Measurements from ENCODE around the gene DHRS12. TPM values are rescaled to one million over a fixed set of nuclear protein-coding genes. Genes with fewer than 3 reads are reported as not detected.
A peak's percentile ranks its signal among the peaks of the same experiment; 100 is the strongest.

Gene DHRS12
- total RNA-seq, 1 experiment from 2014 or later, result 2.4 TPM

DNA sequence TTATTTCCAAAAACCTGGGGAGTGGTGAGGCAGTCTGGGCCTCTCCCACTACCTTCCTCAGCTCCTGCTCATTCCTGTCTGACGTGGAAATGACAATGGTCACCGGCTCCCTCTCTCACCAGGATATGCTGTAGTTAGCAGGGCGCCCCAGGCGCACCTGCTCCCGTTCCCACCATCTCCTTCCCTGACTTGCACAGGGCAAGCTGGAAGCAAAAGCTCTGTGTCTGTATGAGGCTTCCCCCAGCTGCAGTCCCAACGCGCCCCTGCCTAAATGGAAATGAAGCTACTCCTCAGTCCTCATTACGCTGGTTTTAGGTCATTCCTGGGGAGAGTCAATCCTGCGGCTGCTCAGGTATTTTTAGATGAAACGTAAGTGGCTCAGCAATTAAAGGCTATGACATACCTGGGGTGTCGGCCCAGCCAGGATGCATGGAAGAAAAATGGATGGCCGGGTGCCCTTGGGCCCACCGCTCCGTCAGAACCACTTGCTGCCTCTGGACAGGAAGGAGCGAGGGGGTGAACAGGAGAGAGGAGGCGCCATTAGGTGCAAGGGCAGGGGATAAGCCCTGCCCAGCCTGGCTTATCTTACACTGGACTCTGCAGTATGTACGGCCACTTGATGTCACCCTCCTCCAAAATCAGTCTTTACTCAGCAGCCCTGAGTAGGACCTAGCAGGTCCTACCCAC is 32.4 kb downstream of the DHRS12 start:
- no peaks in the 10 kb centered on the region for H3K36me3 ChIP-seq
- no peaks in the 10 kb centered on the region for H3K9me3 ChIP-seq (replicated peaks)
- no peaks in the 10 kb centered on the region for H3K4me1 ChIP-seq
- H3K4me3 ChIP-seq, result no peak overlapping the region
- no peaks in the 10 kb centered on the region for H3K27me3 ChIP-seq
- H3K27ac ChIP-seq, result no peak overlapping the region
- DNase-seq, result no peak

DNA sequence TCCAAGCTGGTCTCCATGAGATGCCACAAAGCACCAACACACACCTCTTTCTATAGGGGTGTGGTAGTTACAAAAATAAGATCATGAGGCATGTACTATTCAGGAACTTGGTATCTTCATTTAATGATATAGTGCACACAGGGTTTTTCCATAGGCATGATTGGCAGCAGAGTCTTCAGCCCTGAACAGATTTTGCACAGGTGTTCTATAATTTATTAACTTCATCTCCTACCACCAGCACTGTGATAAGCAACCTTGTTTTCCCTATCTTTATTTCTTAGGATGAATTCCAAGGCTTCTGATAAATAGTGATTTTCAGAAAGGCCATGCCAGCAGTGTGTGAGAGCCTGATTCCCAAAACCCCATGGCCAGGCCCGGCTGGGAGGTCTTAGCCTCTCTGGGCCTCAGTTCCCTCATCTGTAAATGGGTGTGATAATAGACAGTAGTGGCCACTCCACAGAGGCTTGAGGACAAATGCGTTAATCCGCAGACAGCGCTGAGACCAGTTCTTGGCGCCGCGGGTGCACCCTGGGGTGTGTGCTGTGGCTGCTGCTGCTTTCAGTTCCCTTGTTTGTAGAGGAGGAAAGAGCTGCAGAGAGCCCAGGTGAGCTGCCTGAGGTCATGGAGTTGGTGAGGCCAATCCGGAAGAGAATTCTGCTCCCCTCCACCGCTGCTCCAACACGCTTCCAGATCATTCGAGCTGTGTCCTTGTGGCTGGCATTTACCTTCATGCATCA is 33.1 kb downstream of the DHRS12 start:
- DNase-seq, result no peak
- Histone ChIP-seq H3K4me1 (peaks cover 2% of the 10 kb centered on the region; the same call in 1 of the 2 replicates), H3K27ac (no peak overlapping the region), H3K36me3 (no peaks in the 10 kb centered on the region), H3K27me3 (no peaks in the 10 kb centered on the region), H3K9me3 (replicated peaks) (no peaks in the 10 kb centered on the region), H3K4me3 (no peak overlapping the region)

DNA sequence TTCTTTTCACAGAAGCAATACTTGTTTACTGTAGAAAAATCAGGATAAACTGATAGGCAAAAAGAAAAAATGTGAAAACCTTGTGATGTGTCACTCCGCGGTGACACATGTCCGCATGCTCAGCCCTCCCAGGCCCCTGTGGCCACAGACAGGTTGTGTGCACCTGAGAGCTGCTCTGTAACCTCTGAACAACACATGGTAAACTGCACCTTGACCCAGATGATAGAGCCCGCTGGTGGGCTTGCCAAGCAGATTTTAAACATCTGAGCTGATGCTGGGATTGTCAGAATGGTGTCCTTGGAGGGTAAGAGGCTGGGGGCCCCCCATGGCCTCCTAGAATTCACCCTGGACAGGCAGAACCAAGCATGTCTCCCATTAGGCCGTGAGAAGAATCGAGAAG is 33.8 kb downstream of the DHRS12 start:
- H3K36me3 ChIP-seq, result no peaks in the 10 kb centered on the region
- no peaks in the 10 kb centered on the region for H3K9me3 ChIP-seq (replicated peaks)
- no peak for DNase-seq
- H3K27ac ChIP-seq, result no peak overlapping the region
- no peaks in the 10 kb centered on the region for H3K27me3 ChIP-seq
- H3K4me1 ChIP-seq, result peaks cover 9% of the 10 kb centered on the region
- H3K4me3 ChIP-seq, result no peak overlapping the region

DNA sequence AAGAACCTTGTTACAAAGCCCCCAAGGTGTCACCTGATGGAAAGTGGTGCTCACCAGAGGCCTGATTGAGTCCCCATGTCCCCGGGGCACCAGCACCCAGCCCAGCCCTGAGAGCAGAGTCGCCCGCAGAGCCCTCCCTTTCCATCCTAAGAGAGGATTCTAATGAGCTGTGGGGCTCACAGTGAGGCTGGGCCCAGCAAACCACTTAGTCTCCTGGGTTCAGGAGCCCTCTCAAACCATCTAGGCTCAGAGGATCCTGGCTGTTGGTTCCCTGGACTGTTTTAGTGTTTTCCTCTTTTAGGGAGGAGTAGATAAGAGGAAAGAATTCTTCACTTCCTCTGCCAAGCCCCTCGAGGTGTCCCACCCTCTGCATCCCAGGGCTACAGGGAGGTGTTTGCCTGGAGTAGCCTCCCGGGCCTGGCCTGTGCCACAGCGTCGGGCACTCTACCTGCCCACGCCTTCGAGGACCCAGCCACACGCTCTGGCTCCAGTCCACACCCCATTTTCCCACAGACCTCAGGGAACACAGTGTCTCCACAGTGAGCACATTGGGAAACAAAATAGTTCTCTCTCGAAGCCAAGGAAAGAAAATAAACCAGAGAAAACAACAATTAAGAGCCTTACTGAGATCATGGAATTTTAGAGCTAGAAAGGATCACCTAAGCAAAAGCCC is 34.4 kb downstream of the DHRS12 start:
- no peak for DNase-seq
- no peaks in the 10 kb centered on the region for H3K36me3 ChIP-seq
- H3K4me3 ChIP-seq, result no peak overlapping the region
- H3K27ac ChIP-seq, result no peak overlapping the region
- no peaks in the 10 kb centered on the region for H3K27me3 ChIP-seq
- H3K4me1 ChIP-seq, result peaks cover 12% of the 10 kb centered on the region
- H3K9me3 ChIP-seq (replicated peaks), result no peaks in the 10 kb centered on the region

DNA sequence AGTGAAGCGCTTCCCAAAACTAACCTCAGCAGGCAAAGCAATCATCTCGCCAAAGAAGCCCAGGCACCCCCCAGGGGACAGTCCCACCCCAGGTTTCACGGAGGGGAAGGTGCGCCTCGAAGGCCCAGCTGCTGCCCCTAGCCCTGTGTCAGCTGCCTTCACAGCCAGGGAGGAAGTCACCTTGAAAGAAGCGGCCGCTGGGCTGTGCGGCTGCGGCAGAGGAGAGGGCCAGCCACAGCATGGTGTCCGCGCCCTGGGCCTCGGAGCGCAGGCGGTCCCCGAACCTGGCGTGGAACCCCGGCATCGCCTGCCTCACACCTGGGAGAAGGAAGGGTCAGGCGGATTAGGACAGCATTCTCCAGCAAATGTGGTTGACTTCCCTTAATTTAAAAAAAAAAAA is 35.0 kb downstream of the DHRS12 start:
- peaks cover 16% of the 10 kb centered on the region for H3K4me1 ChIP-seq
- DNase-seq, result no peak

DNA sequence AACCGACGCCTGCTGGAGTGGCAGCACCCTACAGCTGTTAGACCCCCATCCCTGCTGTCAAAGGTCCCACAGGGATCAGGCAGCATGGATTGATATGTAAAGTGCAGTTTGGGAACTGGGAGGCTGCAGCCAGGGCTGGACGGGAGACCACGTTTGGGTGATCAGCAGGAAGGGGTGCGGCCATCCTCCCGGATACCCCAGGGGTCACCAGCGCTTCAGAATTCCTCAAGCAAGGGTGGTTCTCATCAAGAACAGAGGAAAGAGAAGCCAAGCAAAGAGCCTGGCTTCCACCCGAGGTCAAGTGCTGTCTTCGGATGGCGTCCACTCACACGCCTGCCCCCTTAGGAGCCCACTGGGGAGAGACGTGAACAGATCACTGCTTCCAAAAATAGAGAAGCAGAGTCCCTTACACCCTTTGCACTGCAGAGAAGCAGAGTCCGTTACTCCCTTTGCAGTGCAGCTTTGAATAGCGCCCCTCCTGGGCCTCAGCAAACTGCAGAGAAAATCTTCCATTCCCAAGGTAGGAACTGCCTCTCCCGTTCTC is 35.5 kb downstream of the DHRS12 start:
- no peaks in the 10 kb centered on the region for H3K27me3 ChIP-seq
- no peak for DNase-seq
- H3K27ac ChIP-seq, result no peak overlapping the region
- H3K36me3 ChIP-seq, result no peaks in the 10 kb centered on the region
- no peaks in the 10 kb centered on the region for H3K9me3 ChIP-seq (replicated peaks)
- H3K4me3 ChIP-seq, result no peak overlapping the region
- peaks cover 21% of the 10 kb centered on the region for H3K4me1 ChIP-seq

More for the DNA sequence above, 35.0 kb downstream of the DHRS12 start:
- no peak overlapping the region for H3K4me3 ChIP-seq
- H3K9me3 ChIP-seq (replicated peaks), result no peaks in the 10 kb centered on the region
- no peaks in the 10 kb centered on the region for H3K27me3 ChIP-seq
- no peak overlapping the region for H3K27ac ChIP-seq
- no peaks in the 10 kb centered on the region for H3K36me3 ChIP-seq

DNA sequence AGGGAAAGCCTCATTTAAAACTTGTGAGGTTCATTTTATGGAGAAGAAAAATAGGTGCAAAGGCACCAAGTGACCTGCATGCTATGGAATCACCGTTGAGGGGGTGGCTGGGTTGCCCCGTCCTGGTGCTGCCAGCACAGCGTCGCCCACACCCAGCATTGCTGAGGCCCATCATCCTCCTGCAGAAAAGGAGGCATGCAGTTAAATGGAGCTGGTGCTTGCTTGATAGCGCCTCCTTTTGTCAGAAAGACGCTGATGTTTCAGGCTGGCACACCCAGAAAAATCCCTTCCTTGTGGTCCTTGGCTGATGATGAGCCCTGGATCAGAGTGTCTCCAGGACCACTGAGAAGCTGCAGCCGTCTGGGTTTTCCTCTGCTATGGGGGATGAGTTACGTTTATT is 36.9 kb downstream of the DHRS12 start:
- Histone ChIP-seq H3K27ac (no peak overlapping the region), H3K9me3 (replicated peaks) (no peaks in the 10 kb centered on the region), H3K4me3 (no peak overlapping the region), H3K36me3 (no peaks in the 10 kb centered on the region), H3K27me3 (no peaks in the 10 kb centered on the region), H3K4me1 (peaks cover 22% of the 10 kb centered on the region)
- no peak for DNase-seq

DNA sequence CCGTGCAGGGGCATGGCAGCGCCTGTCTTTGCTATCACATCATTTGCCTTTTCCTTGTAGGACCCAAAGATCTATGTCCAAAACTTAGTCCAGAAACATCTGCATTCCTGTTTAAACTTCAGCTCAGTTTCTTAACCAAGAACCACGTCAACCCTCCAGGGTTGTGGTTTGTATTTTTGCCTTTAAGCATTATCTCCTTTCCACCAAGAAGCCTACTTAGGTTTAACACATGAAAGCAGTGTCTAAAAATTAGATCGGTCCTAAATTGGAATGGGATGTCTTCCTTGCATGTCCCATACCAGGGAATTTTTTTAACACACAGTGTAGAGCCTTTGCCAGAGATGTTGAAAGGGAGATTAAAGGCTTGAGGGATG is 38.8 kb downstream of the DHRS12 start:
- Histone ChIP-seq H3K27me3 (no peaks in the 10 kb centered on the region), H3K9me3 (replicated peaks) (no peaks in the 10 kb centered on the region), H3K4me3 (peak overlapping the region; percentile 30), H3K36me3 (no peaks in the 10 kb centered on the region; the same call in 1 of the 2 replicates), H3K4me1 (peaks cover 22% of the 10 kb centered on the region), H3K27ac (peak overlapping the region; percentile 79)
- no peak for DNase-seq

DNA sequence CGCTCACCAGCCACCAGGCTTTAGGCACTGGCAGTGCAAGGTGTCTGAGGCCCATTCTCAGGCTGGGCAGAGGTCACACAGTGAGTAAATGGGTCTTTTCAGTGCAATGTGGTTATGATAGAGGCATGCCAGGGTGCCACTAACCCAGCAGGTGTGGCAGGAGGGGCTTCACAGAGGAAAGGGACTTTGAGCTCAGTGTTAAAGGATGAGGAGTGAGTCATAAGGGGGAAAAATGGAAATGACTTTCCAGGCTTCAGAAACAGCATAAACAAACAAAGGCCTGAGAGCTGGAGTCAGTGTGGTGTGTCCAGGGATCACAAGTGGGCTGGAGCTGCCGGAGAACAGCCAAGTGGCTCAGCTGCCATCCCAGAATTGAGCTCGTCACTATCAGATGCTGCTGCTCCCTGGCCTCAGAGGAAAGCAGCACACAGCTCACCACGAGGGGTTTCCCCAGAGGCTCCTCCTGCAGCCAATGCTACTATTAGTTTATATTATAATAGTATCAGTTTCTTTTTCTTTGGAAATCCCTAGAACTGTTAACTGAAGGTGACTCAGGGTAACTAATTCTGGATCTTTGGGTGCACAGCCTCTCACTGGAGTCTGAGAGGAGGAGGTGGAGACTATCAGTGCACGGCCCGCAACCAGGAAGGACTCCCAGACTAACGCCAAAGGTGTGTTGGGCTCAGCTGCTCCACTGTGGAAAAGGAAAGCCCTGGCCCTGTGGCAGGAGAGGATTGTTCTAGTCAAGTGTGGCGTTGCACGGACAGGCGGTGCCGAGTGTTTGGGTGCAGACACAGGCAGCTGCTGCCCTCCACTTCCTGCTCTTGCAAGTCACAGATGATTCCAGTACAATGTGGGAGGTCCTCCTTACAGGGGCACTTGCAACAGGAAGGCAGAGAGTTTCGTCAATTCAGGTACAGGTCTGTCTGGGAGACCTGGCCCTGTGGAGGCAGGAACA is 39.5 kb downstream of the DHRS12 start:
- Histone ChIP-seq H3K27me3 (no peaks in the 10 kb centered on the region), H3K36me3 (no peaks in the 10 kb centered on the region; the same call in none of the 2 replicates), H3K4me1 (peaks cover 22% of the 10 kb centered on the region), H3K4me3 (peak overlapping the region; percentile 30), H3K9me3 (replicated peaks) (no peaks in the 10 kb centered on the region), H3K27ac (peak overlapping the region; percentile 79)
- DNase-seq, result peak; percentile 82 to 85

DNA sequence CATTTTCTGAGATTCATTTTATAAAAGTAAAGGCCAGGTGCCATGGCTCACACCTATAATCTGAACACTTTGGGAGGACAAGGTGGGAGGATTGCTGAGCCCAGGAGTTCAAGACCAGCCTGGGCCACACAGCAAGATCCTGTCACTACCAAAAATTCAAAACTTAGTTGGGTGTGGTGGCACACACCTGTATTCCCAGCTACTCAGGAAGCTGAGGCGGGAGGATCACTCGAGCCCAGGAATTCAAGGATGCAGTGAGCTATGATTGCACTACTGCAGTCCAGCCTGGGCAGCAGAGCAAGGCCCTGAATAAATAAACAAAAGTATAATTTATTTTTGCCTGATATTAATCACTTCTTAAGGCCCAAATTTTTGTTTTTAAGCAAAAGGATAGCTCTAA is 40.5 kb downstream of the DHRS12 start:
- no peaks in the 10 kb centered on the region for H3K27me3 ChIP-seq
- H3K27ac ChIP-seq, result no peak overlapping the region
- no peaks in the 10 kb centered on the region for H3K9me3 ChIP-seq (replicated peaks)
- peaks cover 22% of the 10 kb centered on the region for H3K4me1 ChIP-seq
- peaks cover 2% of the 10 kb centered on the region for H3K36me3 ChIP-seq
- no peak for DNase-seq
- H3K4me3 ChIP-seq, result no peak overlapping the region

DNA sequence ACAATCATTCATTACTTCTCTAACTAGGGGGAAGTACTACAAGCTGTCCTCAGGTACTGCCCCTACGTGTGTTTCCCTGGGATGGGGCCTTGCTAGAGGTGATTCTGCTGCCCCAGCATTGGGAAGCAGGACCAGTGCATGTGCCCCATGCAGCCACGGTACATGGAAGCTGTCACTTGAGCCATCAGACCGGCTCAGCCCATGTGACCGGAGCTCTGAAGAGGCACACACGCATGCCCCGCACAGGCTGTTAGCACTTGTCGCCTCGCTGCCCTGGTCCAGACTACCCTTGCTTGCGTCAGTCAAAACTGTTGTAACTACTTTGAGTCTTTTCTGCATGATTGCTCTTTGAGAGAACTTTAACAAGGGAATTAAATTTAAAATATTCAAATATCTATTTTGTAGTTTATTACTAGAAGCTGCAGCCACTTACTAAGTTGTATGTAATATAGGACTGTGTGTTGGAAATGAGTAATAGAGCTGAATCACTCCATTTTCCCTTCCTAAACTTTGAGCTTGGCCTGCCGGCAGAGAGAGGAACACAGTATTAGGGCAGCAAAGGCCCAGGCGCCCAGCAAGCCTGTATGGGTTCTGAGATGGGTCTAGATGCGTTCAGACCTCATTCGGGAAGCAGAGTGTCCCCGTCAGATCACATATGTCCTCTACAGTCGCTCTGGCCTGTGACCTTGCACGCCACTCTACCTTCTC is 42.2 kb downstream of the DHRS12 start:
- H3K27ac ChIP-seq, result no peak overlapping the region
- no peaks in the 10 kb centered on the region for H3K27me3 ChIP-seq
- peaks cover 22% of the 10 kb centered on the region for H3K4me1 ChIP-seq
- peaks cover 11% of the 10 kb centered on the region for H3K36me3 ChIP-seq
- DNase-seq, result no peak
- H3K9me3 ChIP-seq (replicated peaks), result no peaks in the 10 kb centered on the region
- no peak overlapping the region for H3K4me3 ChIP-seq

DNA sequence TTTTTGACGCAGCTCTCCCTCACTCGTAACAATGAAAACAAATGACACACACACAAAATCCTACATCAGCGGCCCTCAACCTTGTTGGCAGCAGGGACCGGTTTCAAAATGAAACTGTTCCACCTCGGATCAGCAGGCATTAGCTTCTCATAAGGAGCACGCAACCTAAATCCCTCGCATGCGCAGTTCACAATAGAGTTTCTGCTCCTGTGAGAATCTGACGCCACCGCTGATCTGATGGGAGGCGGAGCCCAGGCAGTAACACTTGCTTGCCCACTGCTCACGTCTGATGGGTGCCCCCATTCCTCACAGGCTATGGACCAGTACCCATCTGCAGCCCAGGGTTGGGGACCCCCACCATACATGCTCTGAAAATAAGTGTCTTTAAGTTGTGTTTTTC is 43.4 kb downstream of the DHRS12 start:
- no peak for DNase-seq
- H3K4me3 ChIP-seq, result no peak overlapping the region
- no peaks in the 10 kb centered on the region for H3K27me3 ChIP-seq
- peaks cover 14% of the 10 kb centered on the region for H3K36me3 ChIP-seq
- no peaks in the 10 kb centered on the region for H3K9me3 ChIP-seq (replicated peaks)
- peaks cover 18% of the 10 kb centered on the region for H3K4me1 ChIP-seq
- H3K27ac ChIP-seq, result no peak overlapping the region

DNA sequence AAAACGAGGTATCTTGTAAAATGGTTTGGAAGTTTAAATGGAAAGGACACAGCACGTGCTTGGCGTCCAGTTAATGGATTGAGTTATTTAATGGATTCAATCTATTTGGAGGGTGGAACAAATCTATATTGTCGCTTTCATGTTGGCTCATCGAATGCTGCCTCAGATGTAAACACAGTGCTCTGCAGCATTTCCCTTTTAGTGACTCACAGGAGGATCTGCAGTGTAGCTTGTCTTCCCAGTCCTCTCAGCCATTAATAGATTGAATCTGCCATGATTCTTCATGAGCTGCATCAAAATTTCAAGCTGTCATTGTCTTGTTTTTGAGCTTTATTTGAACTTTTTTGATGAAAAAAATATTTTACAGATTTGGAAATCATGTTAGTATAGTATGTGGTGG is 44.7 kb downstream of the DHRS12 start:
- H3K27me3 ChIP-seq, result no peaks in the 10 kb centered on the region
- H3K9me3 ChIP-seq (replicated peaks), result no peaks in the 10 kb centered on the region
- H3K36me3 ChIP-seq, result peaks cover 20% of the 10 kb centered on the region
- no peak overlapping the region for H3K4me3 ChIP-seq
- peaks cover 8% of the 10 kb centered on the region for H3K4me1 ChIP-seq
- H3K27ac ChIP-seq, result no peak overlapping the region
- DNase-seq, result no peak

DNA sequence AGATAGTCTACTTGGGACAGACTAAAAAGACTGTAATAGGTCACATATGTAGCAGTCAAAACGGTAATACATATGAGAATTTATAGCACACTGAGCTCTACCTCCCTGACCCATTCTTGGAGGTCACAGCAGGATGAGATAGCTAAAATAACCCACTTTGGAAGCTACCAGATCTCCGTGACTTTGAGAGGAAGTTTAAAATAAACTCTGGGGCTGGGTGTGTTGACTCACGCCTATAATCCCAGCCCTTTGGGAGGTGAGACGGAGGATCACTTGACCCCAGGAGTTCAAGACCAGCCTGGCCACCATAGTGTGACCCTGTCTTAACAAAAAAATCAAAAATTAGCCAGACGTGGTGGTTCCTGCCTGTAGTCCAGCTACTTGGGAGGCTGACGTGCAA is 45.3 kb downstream of the DHRS12 start:
- no peaks in the 10 kb centered on the region for H3K27me3 ChIP-seq
- no peak for DNase-seq
- no peak overlapping the region for H3K4me3 ChIP-seq
- H3K27ac ChIP-seq, result no peak overlapping the region
- peaks cover 3% of the 10 kb centered on the region; the same call in 1 of the 2 replicates for H3K4me1 ChIP-seq
- H3K9me3 ChIP-seq (replicated peaks), result no peaks in the 10 kb centered on the region
- peaks cover 20% of the 10 kb centered on the region for H3K36me3 ChIP-seq
